ENCODE results near the gene ERMP1.
"Not testable (repeated sequence)": the region's sequence is repeated elsewhere in the genome, so short reads cannot be mapped to it uniquely, and the experiment has no call there.

Gene ERMP1

GRCh38 chr9:5779705-5780218 lies 53.2 kb downstream of the ERMP1 start:
- DNase-seq, result not testable (repeated sequence)

GRCh38 chr9:5778805-5779204 lies 54.1 kb downstream of the ERMP1 start:
- no peak for DNase-seq

- no peak for DNase-seq
These were observed 59.5 kb downstream of the ERMP1 start for GRCh38 chr9:5773324-5773999.

- peak in 1 of 2 donors; percentile 84 for DNase-seq
These were observed 64.7 kb downstream of the ERMP1 start for GRCh38 chr9:5767968-5768932.

GRCh38 chr9:5764130-5764868 lies 68.6 kb downstream of the ERMP1 start:
- DNase-seq, result no peak

GRCh38 chr9:5762421-5762820 lies 70.5 kb downstream of the ERMP1 start:
- no peak for DNase-seq

- DNase-seq, result no peak
These were observed 72.6 kb downstream of the ERMP1 start for GRCh38 chr9:5760338-5760737.

GRCh38 chr9:5756633-5757032 lies 76.3 kb downstream of the ERMP1 start:
- DNase-seq, result no peak

GRCh38 chr9:5750569-5750968 lies 82.3 kb downstream of the ERMP1 start:
- no peak for DNase-seq

GRCh38 chr9:5749306-5749705 lies 83.6 kb downstream of the ERMP1 start:
- no peak for DNase-seq

GRCh38 chr9:5748438-5748837 lies 84.5 kb downstream of the ERMP1 start:
- no peak for DNase-seq

GRCh38 chr9:5743109-5743508 lies 89.8 kb downstream of the ERMP1 start:
- no peak for DNase-seq

GRCh38 chr9:5736563-5737346 lies 96.2 kb downstream of the ERMP1 start:
- no peak for DNase-seq

- no peak for DNase-seq
These were observed 97.8 kb downstream of the ERMP1 start for GRCh38 chr9:5735072-5735471.

Measured in bone marrow (tissue), 2 donors.